Retinal pigment epithelial cell (primary cell): Measurements from ENCODE around the gene HES1.

ENCODE experiments used
- DNase-seq: peaks from one replicate; pipeline ENCODE4 v3.0.0-alpha.2; 2010; ENCODE audit warnings: low read depth
- H3K4me3 ChIP-seq: 2 replicates; pipeline ENCODE4 v1.5.1; 2011; ENCODE audit warnings: mild to moderate bottlenecking, low read length, control low read depth, moderate library complexity
- CTCF ChIP-seq: conservative IDR thresholded peaks from 2 replicates; pipeline ENCODE4 v1.5.1; 2011; ENCODE audit warnings: low read depth, low read length, control low read depth, inconsistent platforms

Gene HES1

GRCh38 chr3:194164861-194165260 lies 28.9 kb downstream of the HES1 start:
- TF ChIP-seq CTCF = no peak

GRCh38 chr3:194165271-194166018 lies 29.5 kb downstream of the HES1 start:
- no peak for TF ChIP-seq CTCF
- no peak for DNase-seq
- H3K4me3 ChIP-seq = no peak overlapping the region

More at GRCh38 chr3:194164861-194165260, 28.9 kb downstream of the HES1 start:
- H3K4me3 ChIP-seq = no peak overlapping the region
- no peak for DNase-seq

GRCh38 chr3:194166682-194167479 lies 30.9 kb downstream of the HES1 start:
- no peak overlapping the region for H3K4me3 ChIP-seq
- TF ChIP-seq CTCF = no peak
- DNase-seq = no peak

- TF ChIP-seq CTCF = no peak
- no peak overlapping the region for H3K4me3 ChIP-seq
- no peak for DNase-seq
These were observed 31.7 kb downstream of the HES1 start for GRCh38 chr3:194167480-194168282.

- no peak for TF ChIP-seq CTCF
- no peak overlapping the region for H3K4me3 ChIP-seq
- no peak for DNase-seq
These were observed 33.0 kb downstream of the HES1 start for GRCh38 chr3:194168994-194169393.

- no peak overlapping the region for H3K4me3 ChIP-seq
- DNase-seq = no peak
- no peak for TF ChIP-seq CTCF
These were observed 33.6 kb downstream of the HES1 start for GRCh38 chr3:194169595-194169994.
